HG03442 (cell line): ENCODE measurements around the gene SERPINB7.
A peak's percentile ranks its signal among the peaks of the same experiment; 100 is the strongest.

ENCODE experiments used
- ATAC-seq: cut with Tn5 transposase; IDR thresholded peaks from one replicate; pipeline ENCODE4 v1.9.1; 2021; ENCODE audit warnings: mild to moderate bottlenecking, moderate library complexity; ENCODE audit not compliant: unreplicated experiment

SERPINB7 gene

DNA sequence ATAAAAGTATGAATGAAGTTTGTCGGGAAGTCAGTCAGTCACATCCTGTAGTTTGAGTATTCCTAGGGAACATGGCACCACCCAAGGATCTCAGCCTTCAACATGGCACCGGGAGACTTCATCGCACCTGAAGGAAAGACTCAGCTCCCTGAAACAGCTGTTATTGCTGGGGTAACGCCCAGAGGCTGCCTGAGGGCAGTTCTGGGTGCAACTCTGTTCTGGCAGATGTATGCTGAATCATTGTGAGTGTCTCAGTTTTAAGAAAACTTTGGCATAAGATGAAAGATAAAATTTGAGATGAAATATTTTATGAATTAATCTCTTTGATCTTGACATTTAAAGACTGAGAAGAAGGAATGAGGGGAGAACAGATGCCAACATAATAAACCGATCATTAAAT lies 62.4 kb downstream of the SERPINB7 start:
- no peak for ATAC-seq

DNA sequence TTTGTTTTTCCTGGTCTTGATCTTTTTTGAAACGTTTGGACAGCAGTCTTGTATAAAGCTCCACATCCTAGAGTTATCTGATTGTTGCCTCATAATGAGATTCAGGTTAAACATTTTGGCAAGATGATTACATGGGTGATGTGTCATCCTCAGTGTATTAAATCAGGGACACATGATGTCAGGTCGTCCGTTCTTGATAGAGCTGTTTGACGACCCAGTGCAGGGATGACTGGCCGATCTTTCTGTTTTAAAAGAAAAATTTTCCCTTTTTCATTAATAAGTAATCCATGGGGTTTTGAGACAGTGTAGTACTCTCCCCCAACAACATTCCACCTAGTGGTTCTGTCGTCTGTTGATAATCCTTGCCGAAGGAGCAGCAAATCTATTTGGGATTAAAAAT lies 67.8 kb downstream of the SERPINB7 start:
- no peak for ATAC-seq

DNA sequence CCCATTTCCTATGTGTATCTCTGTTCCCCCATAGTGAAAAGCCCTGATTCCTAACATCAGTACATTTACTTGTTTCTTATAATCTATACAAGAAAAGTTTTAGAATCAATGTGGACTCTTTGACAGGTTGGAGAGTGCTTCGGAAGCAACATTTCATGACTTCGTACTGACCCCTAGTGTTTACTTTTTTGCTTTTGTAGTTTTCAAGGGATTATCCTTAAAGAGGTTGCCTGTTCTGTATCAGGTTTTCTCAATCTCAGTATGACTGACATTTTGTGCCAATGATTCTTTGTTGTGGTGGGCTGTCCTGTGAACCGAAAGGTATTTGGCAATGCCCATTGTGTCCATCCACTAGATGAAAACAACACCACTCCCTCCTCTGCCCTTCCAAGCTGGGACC lies 69.0 kb downstream of the SERPINB7 start:
- peak; percentile 51 for ATAC-seq

DNA sequence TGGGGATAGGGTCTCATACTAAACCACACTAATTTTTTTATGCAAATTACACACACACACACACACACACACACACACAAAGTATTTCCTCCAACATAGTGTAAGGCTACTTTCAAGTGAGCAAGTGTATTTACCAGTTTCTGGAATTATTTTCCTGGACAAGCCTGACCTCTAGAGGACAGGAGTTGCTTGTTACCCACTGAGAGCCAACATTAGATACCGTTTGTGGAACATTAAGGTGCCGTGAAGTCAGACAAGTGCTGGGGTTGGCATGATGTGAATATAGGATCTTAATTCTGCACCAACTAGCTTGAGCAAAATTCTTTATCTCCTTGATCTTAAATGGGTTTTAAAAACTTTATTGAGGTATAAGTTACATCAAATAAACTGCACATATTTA lies 72.9 kb downstream of the SERPINB7 start:
- ATAC-seq = peak; percentile 52

DNA sequence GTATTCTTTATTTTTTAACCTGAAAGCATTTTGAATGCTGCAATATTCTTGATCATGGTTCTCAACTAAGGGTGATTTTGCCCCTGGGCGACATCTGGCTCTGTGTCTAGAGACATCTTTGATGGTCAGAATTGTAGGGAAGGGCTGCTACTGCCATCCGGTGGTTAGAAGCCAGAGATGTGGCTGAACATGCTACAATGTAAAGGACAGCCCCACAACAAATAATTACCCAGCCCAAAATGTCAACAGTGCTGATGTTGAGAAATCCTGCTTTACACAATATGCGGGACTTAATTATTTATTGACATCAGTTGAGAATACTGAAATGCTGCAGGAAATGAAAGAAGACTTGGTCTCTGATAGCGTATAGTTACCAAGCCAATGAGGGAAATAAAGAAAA lies 74.8 kb downstream of the SERPINB7 start:
- ATAC-seq = peak; percentile 68

DNA sequence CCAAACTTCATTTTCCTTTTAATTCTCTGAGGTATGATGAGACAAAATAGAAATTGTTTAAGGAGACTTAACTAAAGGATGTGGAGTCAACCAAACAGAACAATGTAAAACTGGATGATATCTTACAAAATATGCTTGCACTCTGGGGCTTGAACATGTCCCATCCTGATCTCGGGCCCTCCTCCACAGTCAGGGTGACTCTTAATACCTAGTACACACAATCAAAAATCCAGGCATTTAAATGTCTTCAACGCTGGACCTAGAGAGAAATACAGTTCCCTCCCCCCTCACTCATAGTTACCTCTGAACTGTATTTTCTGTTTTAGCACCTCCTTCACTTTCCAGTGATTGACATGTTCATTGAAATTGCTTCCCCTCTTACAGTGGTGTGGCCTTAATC lies 75.4 kb downstream of the SERPINB7 start:
- no peak for ATAC-seq
